HG02588 (cell line): ENCODE results near the gene DVL1.
A peak's percentile ranks its signal among the peaks of the same experiment; 100 is the strongest.

Experiments
- ATAC-seq: cut with Tn5 transposase; IDR thresholded peaks from one replicate; pipeline ENCODE4 v1.9.1; 2021; ENCODE audit warnings: mild to moderate bottlenecking, moderate library complexity; ENCODE audit not compliant: unreplicated experiment

Gene DVL1

DNA sequence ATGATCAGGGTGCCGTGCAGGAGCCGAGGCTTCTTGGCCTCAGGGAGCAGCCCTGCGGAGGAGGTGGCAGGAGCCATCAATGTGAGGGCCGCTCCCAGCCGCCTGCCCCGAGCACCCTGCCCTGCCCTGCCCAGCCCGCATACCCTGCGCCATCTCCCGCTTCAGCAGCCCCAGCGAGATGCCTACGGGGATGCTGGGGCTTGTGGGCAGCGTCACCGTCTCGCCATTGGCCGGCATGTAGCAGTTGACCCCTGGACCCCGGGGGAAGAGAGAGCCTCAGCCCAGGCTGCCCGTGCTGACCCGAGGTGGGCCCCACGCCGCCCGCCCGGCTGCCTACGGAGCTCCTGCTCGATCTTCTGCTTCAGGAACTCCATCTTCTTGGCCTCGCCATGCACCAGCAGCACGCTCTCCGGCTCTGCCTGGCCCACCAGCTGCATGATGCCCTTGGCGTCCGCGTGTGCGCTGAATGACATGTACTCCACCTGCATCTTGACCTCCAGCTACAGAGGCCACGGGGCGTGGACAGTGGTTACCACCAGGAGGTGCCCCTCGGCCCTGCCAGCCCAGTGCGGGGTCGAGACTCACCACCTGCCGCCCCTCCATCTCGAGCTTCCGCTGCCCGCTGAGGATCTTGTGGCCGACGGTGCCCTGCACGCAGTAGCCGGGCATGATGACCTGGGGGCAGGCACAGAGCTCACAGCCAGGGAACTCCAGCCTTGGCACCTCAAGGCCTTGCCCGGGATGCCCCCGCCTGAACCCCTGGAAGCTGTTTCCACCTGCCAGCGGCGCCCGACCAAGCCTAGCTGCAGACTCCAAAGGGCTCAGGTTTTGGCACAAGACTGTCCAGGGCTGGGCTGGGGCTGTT lies 36.5 kb downstream of the DVL1 start:
- no peak for ATAC-seq

DNA sequence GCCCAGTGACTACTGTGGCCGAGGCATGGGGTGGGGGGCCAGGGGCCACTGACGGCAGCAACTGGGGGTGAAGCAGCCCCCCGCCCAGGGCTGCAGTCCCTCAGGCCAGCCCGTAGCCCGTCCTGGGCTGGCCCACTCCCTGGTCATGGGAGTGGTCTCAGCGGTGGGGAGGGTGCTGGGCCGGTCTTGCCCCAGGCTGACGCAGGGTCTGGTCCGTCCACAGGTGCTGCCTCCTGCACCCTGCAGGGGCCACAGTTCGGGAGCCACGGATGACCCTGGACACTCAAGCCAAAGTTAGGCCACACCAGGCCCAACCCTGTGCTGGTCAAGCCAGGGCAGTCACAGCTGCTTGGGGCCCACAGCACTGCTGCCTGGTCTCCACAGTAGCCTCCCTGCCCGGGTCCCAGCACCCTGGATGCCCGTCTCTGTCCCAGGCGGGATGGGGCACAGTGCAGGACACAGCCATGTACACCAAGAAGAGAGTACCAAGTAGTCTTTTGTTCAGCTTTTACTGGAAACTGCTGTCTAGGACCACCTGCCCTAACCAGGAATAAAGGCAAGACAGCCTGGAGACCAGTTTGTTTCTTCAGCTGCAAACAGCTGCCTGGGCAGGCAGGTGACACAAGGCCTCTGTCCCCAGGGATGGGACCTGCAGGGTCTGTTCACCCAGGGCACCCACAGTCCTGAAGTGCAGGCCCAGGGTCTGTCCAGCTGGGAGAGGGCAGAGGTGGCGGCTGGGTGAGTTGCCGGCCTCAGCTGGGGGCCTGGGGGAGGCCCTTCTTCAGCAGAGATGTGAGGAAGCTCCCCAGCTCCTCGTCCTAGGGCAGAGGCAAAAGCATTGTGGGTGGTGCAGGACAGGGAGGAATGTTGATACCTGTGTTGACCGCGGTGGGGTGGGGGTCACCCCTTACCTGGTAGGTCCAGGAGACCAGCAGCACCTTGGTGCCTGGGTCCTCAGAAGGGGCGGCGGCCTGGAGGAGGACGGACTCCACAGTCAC lies 37.8 kb downstream of the DVL1 start:
- no peak for ATAC-seq

DNA sequence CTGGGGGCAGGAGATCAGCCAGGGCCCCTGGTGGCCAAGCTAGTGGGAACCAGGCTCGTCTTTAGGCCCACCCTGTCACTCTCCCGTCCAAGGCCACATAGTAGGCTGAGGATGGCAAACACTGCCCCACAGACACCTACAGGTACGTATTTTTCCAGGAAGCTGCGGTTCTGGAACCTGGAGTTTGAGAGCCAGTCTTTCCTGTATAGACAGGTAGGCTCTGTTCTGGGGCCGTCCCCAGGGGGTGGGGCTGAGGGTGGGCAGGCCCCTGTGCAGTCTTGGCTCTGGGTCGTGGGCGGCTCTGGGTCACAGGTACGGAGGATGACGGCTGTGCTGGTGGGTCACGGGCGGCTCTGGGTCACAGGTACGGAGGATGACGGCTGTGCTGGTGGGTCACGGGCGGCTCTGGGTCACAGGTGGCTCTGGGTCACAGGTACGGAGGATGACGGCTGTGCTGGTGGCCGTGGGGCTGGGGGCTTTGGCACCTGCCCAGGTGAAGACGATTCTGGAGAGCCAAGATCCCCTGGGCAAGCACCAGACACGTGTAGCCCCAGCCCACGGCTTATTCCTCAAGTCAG lies 38.7 kb downstream of the DVL1 start:
- ATAC-seq = no peak

DNA sequence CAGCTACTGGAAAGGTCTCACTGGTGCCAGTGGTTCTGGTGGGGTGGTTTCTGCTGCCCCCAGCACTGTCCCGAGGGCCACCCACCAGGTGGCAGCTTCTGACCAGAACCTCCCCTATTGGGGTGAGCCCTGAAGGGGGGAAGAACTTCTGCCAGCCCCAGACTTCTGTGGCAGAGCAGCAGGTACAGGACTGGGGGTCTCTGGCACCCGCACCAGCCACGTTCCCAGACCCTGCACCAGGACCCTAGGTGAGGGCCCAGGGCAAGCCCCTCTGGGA lies 39.2 kb downstream of the DVL1 start:
- ATAC-seq = no peak

DNA sequence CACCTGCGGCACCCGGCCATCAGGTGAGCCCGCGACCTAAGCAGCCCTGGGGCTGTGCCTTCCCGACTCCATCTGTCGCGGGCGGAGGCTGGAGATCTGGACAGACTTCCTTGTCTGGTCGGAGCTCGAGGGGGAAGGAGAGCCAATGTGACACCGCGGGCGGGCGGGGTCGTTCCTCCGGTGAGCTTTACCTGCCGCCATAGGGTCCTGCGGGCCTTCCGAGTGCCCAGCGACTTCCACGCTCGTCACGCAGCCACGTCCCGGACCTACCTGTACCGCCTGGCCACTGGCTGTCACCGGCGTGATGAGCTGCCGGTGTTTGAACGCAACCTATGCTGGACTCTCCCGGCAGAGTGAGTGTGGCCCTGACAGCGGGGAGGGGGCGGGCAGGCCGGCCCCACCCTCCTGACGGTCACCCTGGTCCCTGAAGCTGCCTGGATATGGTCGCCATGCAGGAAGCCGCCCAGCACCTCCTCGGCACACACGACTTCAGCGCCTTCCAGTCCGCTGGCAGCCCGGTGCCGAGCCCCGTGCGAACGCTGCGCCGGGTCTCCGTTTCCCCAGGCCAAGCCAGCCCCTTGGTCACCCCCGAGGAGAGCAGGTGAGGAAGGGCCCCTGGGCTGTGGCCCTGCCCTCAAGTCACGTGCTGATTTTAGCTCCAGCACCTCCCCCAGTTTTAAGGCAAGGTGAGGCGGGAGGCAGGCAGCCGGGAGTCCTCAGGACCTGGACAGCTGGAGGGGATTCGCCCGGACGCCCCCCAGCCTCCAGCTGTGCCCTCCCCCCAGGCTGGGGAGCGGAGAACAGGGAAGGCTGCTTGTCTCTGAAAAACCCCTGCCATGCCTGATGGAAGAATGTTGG lies 39.7 kb downstream of the DVL1 start:
- no peak for ATAC-seq

DNA sequence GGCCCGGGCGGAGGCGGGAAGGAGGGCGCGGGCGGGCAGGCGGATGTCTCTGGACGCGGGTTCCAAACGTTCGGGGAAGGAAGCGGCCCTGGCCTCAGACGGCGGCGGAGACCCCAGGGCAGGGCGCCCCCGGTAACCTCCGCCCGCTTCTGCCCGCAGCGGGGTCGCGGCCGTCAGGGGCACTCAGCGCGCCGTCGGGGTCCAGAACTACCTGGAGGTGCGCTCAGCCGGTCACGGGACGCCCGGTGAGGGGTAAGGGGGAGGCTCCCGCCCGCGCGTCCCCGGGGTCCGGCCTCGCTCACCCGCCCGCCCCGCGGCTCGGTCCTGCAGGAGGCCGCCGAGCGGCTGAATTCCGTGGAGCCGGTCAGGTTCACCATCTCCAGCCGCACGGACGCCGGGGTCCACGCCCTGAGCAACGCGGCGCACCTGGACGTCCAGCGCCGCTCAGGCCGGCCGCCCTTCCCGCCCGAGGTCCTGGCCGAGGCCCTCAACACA lies 40.4 kb downstream of the DVL1 start:
- ATAC-seq = peak; percentile 5

DNA sequence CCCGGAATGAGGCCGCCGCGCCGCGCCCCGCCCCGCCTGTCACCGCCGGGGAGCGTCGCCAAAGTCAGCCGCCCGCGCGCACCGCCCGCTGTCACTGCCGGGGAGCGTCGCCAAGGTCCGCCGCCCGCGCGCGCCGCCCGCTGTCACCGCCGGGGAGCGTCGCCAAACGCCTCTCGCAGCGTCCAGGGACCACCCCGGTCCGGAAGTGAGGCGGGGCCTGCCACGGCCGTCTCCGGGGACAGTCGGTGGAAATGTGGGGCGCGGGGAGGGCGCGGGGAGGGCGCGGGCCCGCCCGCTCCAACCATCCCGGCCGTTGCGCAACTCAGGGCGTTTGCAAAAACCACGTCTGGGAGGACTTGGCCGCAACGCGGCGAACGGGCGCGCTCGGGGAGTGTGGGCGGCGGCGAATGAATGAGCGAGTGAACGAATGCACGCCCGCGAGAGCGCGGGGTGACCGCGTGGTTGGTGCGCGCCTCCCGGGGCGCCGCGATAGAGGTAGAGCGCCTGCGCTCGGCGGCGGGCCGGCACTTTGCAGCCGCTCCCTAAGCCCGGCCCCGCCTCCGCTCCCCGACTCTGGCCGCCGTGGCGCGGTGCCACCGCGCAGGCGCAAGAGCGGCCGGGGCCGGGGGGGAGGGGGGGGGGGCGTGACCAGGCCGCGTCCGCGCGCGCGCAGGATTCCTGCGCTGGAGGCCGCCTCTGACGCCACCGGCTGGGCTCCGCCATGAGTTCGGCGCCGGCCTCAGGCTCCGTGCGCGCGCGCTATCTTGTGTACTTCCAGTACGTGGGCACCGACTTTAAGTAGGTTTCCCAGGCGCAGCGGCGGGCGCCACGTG lies 41.1 kb downstream of the DVL1 start, which contains the start of the genes ACAP3 and PUSL1:
TSS of gene ACAP3 (minus strand) at position 8 of the 833 bp plus-strand sequence. CDS start 115 bp downstream, outside the sequence.
TSS of gene PUSL1 (plus strand) at position 675 of the 833 bp plus-strand sequence. CDS start at position 722, 47 bp downstream.
- ATAC-seq = peak; percentile 57

DNA sequence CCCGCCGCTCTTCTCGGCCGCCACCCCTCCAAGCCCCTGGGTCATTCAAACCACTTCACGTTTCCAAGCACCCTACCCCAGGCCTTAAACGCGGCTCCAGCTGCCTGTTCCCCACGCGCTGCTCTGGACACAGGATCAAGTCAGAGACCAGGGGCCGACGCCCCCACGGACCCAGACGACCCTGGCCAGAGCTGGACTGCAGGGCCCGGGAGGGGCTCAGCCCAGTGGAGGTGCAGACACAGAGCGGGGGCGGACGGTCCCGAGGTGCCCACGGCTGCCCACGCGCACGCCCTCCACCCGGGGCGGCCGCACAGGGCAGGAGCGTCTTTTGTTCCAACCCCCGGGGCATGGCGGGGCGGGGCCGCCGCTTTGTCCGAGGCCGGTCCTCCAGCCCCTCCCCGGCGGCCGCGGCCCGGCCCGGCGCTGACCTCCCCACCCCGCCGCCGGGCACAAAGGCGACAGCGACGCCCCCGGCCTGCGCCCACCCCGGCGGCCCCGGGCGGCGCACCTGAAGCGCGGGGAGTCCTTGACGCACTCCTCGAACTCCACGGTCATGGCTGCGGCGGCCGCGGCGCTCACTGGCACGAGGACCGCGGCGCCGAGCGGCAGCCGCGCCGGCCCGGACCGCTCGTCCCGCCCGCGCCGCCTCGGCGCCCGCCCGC lies 41.8 kb downstream of the DVL1 start:
- ATAC-seq = peak; percentile 3

DNA sequence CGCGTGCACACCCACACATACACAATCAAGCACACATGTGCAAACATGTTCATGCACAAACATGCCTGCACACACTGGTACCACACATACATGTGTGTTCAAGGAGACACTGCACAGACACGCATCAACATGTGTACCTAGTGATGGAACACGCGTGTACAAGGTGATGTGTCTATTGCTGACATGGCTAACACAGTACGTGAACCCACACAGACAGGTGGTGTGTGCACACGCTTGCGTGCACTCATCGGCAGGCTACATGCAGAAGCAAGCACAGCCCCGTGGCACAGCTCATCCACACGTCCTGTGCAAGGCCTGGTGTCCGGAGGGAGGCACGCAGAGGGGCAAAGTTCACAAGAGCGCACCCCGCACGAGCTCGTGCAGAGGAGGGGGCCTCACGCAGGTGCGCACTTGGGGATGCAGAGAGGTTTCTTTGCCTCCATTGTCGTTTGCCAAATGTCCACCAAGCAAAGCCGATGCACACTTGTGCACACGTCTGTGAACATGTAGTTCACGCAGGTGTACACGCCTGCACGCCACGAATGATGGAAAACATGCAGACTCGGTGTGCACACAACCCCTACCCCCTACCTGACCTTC lies 42.5 kb downstream of the DVL1 start:
- ATAC-seq = no peak

DNA sequence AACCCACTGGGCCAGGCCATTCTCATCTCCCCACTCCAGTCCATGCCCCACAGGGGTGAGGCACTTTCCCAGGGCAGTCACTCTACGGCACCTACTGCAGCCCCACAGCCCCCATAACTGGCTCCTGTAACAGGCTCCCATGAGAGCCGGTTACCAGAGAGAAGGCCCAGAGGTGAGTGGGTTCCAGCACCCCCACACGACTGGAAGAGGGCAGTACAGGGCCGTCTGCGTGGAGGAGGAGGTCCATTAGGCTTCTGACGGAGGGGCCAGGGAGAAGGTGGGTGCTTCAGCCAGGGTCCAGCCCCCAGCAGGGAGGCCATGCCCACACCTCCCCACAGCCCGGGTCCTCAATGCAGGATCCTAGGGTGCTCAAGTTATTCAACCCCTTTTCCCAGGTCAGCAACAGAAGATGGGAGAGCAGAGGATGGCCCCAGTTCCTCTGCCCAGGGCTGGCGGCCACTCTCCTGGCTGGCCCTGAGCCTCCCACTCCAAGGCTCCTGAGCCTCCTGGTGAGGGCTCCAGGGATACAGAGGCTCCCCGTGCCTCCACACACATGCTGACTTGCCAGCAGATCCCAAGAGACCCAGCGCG lies 43.1 kb downstream of the DVL1 start:
- no peak for ATAC-seq

DNA sequence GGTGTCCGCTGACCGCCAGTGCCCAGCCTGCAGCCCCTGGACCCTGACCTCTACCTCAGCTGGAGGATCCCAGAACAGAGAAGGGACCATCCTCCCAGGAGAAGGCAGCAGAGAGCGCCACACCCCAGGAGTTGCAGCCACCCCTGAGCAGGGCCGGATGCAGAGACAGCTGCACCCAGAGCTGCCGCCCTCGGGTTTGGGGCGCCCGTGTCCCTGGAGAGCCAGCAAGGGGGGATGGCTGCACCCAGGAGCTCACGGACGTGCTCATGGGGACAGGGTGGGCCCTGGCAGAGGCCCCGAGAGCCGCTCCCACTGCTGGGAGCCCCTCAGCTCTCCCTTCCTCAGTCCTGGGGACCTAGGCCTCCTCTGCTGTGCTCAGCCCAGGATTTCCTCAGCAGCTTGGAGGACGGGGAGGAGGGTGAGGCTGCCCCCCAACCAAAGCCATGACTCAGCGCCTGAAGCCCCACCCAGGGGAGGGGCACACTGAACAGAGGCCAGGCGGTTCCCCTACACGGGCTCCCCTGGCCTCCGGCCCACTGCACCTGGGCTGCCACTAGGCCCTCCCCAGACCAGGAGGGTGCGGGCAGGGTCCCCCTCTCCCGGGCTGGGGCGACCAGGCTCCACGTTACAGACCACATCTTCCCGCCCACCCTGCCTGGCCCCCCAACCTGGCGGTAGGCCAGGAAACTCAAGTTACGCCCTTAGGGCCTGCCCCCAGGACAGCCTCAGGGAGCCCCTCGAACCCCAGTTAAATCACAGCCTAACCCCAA lies 43.7 kb downstream of the DVL1 start:
- ATAC-seq = no peak

DNA sequence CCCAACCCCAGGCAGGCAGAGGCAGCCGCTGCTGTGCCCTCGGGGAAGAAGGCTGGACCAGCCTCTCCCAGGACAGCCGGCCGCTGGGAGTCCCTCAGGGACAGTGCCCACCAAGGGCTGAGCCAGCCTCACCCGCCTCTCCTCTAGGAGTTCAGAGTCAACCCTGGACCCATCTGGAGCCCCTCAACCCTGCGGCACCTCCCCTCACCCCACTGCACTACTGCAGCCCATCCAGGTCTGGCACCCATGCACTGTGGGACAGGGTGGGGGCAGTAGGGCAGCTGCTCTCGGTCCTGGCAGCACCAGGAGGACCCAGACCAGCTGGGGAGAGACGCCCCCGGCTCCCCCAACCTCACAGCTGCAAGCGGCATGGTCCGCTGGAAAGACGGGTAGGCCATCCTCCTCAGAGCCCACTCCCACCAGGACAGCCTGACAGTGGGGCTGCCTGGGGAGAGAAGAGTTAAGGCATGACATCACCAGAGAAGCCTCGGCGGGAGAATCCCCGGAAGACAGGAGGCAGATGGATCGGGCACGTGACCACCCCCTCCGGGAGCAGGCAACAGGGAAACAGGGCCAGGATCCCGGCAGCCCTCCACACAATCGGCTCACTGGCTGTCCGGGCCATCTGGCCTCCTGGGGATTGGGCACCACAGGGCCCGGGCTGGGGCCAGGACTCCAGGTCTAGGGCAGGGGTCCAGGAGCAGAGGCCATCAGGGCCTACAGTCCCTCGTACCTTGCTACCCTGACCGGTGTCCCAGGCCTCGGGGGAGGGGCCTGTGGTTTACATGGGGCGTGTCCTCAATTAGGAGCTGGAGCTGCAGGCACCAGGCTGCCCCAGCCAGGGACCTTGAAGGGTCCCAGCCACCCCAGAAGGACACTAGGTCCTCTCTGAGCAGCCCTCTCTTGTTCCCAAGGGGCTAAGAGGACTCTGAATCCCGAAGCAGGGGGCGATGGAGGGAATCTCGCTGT lies 44.6 kb downstream of the DVL1 start:
- no peak for ATAC-seq

DNA sequence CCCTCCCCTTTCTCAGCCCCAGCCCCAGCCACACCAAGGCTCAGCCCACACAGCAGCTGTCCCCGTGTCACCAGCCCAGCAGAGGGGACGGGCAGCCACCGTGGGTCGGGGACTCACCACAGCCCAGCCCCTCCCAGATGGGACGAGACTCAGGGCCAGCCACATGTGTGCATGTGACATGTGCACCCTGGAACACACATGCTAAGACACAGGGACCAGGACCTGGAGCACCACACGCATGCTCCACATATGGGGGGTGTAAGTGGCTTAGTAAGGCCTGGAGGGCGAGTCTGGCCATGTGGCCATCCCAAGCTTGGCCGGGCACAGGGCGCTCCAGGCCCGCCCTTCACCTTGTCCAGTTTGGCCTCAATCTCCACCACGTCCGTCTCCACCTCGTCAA lies 45.5 kb downstream of the DVL1 start:
- no peak for ATAC-seq

DNA sequence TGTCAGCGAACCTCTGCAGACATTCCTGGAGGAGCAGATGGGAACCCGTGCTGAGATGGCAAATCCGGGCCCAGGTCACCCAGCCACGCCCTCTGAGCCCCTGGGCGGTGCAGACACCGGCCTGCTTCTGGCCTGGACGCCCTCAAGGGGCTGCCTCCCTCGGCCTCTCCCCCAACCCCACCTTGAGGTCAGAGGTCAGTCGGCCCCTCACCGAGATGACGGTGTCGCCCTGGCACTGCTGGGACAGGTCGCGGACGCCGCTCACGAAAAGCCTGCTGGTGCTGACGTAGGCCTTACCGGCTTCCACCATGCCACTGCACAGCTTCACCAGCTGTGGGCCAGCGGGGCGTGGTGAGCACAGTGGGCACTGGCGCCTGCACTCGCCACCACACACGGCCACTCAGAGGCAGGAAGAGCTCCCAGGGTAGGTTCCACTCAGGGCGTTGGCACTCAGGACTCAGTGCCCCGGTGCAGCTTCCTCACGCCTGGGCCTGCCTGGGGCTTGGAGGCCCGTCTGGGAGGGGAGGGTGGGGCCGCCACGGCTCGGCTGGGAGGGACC lies 46.2 kb downstream of the DVL1 start:
- no peak for ATAC-seq

DNA sequence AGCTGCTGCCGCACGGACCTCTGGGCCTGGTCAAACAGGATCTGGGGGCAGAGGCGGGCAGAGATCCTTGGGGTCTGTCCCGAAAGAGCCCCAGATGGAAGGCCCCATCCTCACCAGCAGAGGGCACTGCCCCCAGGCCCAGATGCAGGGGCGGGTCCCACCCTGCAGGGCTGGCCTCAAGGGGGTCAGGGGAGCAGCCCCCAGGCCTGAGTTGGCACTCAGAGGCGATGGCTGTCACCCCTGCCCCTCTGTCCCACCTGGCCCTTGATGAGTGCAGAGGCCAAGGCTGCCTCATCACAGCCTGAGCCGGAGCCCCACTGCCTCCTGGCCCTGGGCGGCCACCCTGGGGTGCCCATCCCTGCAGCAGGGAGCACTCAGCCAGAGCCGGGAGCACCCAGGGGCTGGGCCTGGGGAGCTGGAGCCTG lies 47.2 kb downstream of the DVL1 start:
- ATAC-seq = no peak

DNA sequence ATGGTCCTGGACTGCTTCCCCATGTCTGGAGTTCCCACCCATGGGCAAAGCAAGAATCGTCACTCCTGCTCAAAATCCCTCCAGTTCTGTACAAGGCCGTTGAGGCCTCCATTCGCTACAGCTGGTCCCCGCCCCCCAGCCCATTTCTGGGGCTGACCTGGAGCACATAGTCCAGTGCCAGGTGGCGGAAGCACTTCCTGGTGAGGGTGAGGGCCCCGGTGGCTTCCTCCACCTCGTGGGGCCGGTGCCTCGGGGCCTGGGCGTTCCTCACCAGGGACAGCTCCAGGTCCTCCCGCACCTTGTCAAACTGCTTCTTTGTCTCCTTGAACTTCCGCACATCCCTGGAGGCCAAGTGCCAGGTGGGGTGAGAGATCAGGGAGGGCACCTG lies 48.9 kb downstream of the DVL1 start:
- ATAC-seq = no peak
